Mesothelial cell of epicardium (in vitro differentiated cells): ENCODE results near the gene ST8SIA4. TPM values are rescaled to one million over a fixed set of nuclear protein-coding genes. Genes with fewer than 3 reads are reported as not detected.

ENCODE experiments used
- DNase-seq, 2 experiments: peaks; one replicate each; pipeline ENCODE4 v3.0.0; 2021; ENCODE audit warnings: low spot score in 2 of 2; ENCODE audit not compliant: unreplicated experiment in 2 of 2
- H3K27ac Mint-ChIP-seq: 2 replicates; pipeline ENCODE4 v1.8.0; 2021; ENCODE audit warnings: mixed read lengths
- H3K27me3 Mint-ChIP-seq: 2 replicates; pipeline ENCODE4 v1.8.0; 2021; ENCODE audit warnings: low read depth, mixed read lengths
- H3K36me3 Mint-ChIP-seq: 2 replicates; pipeline ENCODE4 v1.8.0; 2021; ENCODE audit warnings: mixed read lengths
- H3K4me1 Mint-ChIP-seq: 2 replicates; pipeline ENCODE4 v1.8.0; 2021; ENCODE audit warnings: mixed read lengths
- H3K4me3 Mint-ChIP-seq: 2 replicates; pipeline ENCODE4 v1.8.0; 2021; ENCODE audit warnings: mild to moderate bottlenecking, moderate library complexity, mixed read lengths
- H3K9me3 Mint-ChIP-seq: 2 replicates; pipeline ENCODE4 v1.8.0; 2021; ENCODE audit warnings: mixed read lengths
- CTCF ChIP-seq: fragments of 200-600 bp; sonication (generic); IDR thresholded peaks from one replicate; pipeline ENCODE4 v1.5.0; 2021; ENCODE audit warnings: antibody characterized with exemption; ENCODE audit not compliant: unreplicated experiment
- total RNA-seq: library from RNA; stranded (reverse); gene quantifications from 3 replicates; pipeline ENCODE4 v1.2.1, GENCODE V29; 2021

Gene ST8SIA4
- total RNA-seq, 1 donor from 2014 or later = 9.6 TPM

GRCh38 chr5:100842080-100842479, 61.0 kb downstream of the ST8SIA4 start:
- DNase-seq = no peak
- Mint-ChIP-seq H3K27ac (no peak overlapping the region), H3K27me3 (peaks cover 1% of the 10 kb centered on the region), H3K36me3 (no peaks in the 10 kb centered on the region), H3K4me3 (no peak overlapping the region), H3K4me1 (peaks cover 28% of the 10 kb centered on the region), H3K9me3 (no peaks in the 10 kb centered on the region)
- TF ChIP-seq CTCF = no peak

- no peak for DNase-seq
- H3K4me1 Mint-ChIP-seq = peaks cover 26% of the 10 kb centered on the region
- H3K9me3 Mint-ChIP-seq = peaks cover 4% of the 10 kb centered on the region
- no peak overlapping the region for H3K4me3 Mint-ChIP-seq
- TF ChIP-seq CTCF = no peak
- H3K27me3 Mint-ChIP-seq = peaks cover 1% of the 10 kb centered on the region
- H3K36me3 Mint-ChIP-seq = no peaks in the 10 kb centered on the region
- H3K27ac Mint-ChIP-seq = no peak overlapping the region
Measured at GRCh38 chr5:100841358-100842076, 61.6 kb downstream of the ST8SIA4 start.

GRCh38 chr5:100840789-100841188, 62.3 kb downstream of the ST8SIA4 start:
- Mint-ChIP-seq H3K27me3 (peaks cover 1% of the 10 kb centered on the region), H3K36me3 (no peaks in the 10 kb centered on the region), H3K4me3 (no peak overlapping the region), H3K9me3 (peaks cover 4% of the 10 kb centered on the region), H3K27ac (no peak overlapping the region), H3K4me1 (peaks cover 26% of the 10 kb centered on the region)
- TF ChIP-seq CTCF = no peak
- DNase-seq = no peak

GRCh38 chr5:100840370-100840769, 62.7 kb downstream of the ST8SIA4 start:
- no peak for DNase-seq
- Mint-ChIP-seq H3K9me3 (peaks cover 4% of the 10 kb centered on the region), H3K36me3 (no peaks in the 10 kb centered on the region), H3K27ac (no peak overlapping the region), H3K27me3 (peaks cover 1% of the 10 kb centered on the region), H3K4me1 (peaks cover 26% of the 10 kb centered on the region), H3K4me3 (no peak overlapping the region)
- TF ChIP-seq CTCF = no peak

- Mint-ChIP-seq H3K36me3 (no peaks in the 10 kb centered on the region), H3K9me3 (peaks cover 4% of the 10 kb centered on the region), H3K4me1 (peaks cover 28% of the 10 kb centered on the region), H3K27ac (no peak overlapping the region), H3K4me3 (no peak overlapping the region), H3K27me3 (no peaks in the 10 kb centered on the region)
- DNase-seq = no peak
- no peak for TF ChIP-seq CTCF
Measured at GRCh38 chr5:100838048-100838473, 65.0 kb downstream of the ST8SIA4 start.
